Osteocyte (in vitro differentiated cells): ENCODE data around the gene HOMEZ. TPM values are rescaled to one million over a fixed set of nuclear protein-coding genes. Genes with fewer than 3 reads are reported as not detected.

Source experiments
- DNase-seq: peaks from one replicate; pipeline ENCODE4 v3.0.0; 2021; ENCODE audit warnings: mixed read lengths; ENCODE audit not compliant: unreplicated experiment; ENCODE audit errors: extremely low spot score
- H3K27ac Mint-ChIP-seq: one replicate; pipeline ENCODE4 v1.8.0; 2021; ENCODE audit warnings: mild to moderate bottlenecking, mixed read lengths; ENCODE audit not compliant: unreplicated experiment
- H3K27me3 Mint-ChIP-seq: one replicate; pipeline ENCODE4 v1.8.0; 2021; ENCODE audit warnings: mixed read lengths; ENCODE audit not compliant: unreplicated experiment
- H3K36me3 Mint-ChIP-seq: one replicate; pipeline ENCODE4 v1.8.0; 2021; ENCODE audit warnings: mixed read lengths; ENCODE audit not compliant: unreplicated experiment
- H3K4me1 Mint-ChIP-seq: one replicate; pipeline ENCODE4 v1.8.0; 2021; ENCODE audit warnings: mixed read lengths; ENCODE audit not compliant: unreplicated experiment
- H3K4me3 Mint-ChIP-seq: one replicate; pipeline ENCODE4 v1.8.0; 2021; ENCODE audit warnings: mild to moderate bottlenecking, moderate library complexity, mixed read lengths; ENCODE audit not compliant: unreplicated experiment
- H3K9me3 Mint-ChIP-seq: one replicate; pipeline ENCODE4 v1.8.0; 2021; ENCODE audit warnings: mixed read lengths; ENCODE audit not compliant: unreplicated experiment
- total RNA-seq: library from RNA; stranded (reverse); gene quantifications from 2 replicates; pipeline ENCODE4 v1.2.1, GENCODE V29; 2021
- TF ChIP-seq, protein P1 (sequence below): fragments of 200-600 bp; sonication (generic); IDR thresholded peaks from 2 replicates; pipeline ENCODE4 v1.5.0; 2021; ENCODE audit warnings: antibody characterized with exemption, mild to moderate bottlenecking, moderate library complexity

Gene HOMEZ
- total RNA-seq, 1 donor from 2014 or later: 8.4 TPM

DNA sequence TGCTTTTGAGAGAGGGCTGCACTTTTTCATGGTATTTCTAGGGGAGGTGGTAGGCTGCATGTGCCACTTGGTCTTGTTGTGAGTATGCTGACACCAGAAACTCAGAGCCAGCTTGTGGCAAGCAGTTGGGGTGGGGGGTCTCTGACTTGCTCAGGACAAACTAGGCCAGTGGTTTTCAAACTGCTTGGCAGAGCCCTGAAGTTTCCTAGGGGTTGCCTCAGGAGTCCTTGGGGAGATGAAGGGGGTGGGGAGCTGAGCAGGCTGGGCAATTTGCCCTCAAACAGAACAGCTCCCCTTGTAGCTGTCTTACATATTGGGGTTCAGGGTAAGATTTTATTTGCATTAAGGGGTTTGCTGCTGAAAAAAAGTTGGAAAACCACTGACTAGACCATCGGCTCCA is 24.6 kb upstream of the HOMEZ start:
- Mint-ChIP-seq H3K36me3 (peaks cover 20% of the 10 kb centered on the region), H3K4me1 (peaks cover 33% of the 10 kb centered on the region)

GRCh38 chr14:23308721-23309445 is 23.0 kb upstream of the HOMEZ start:
- TF ChIP-seq, protein P1, sequence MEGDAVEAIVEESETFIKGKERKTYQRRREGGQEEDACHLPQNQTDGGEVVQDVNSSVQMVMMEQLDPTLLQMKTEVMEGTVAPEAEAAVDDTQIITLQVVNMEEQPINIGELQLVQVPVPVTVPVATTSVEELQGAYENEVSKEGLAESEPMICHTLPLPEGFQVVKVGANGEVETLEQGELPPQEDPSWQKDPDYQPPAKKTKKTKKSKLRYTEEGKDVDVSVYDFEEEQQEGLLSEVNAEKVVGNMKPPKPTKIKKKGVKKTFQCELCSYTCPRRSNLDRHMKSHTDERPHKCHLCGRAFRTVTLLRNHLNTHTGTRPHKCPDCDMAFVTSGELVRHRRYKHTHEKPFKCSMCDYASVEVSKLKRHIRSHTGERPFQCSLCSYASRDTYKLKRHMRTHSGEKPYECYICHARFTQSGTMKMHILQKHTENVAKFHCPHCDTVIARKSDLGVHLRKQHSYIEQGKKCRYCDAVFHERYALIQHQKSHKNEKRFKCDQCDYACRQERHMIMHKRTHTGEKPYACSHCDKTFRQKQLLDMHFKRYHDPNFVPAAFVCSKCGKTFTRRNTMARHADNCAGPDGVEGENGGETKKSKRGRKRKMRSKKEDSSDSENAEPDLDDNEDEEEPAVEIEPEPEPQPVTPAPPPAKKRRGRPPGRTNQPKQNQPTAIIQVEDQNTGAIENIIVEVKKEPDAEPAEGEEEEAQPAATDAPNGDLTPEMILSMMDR: no peak
- DNase-seq: no peak
- Mint-ChIP-seq H3K4me3 (peak overlapping the region; percentile 98), H3K27ac (peak overlapping the region; percentile 41), H3K4me1 (peaks cover 36% of the 10 kb centered on the region), H3K27me3 (no peaks in the 10 kb centered on the region), H3K36me3 (peaks cover 17% of the 10 kb centered on the region), H3K9me3 (no peaks in the 10 kb centered on the region)

More for the DNA sequence above, 24.6 kb upstream of the HOMEZ start:
- no peak overlapping the region for H3K4me3 Mint-ChIP-seq
- H3K27me3 Mint-ChIP-seq: no peaks in the 10 kb centered on the region
- no peaks in the 10 kb centered on the region for H3K9me3 Mint-ChIP-seq
- H3K27ac Mint-ChIP-seq: no peak overlapping the region
- TF ChIP-seq, protein P1: no peak
- no peak for DNase-seq

GRCh38 chr14:23307687-23308644 is 22.0 kb upstream of the HOMEZ start:
- peak overlapping the region; percentile 95 for H3K27ac Mint-ChIP-seq
- H3K4me1 Mint-ChIP-seq: peaks cover 39% of the 10 kb centered on the region
- peaks cover 17% of the 10 kb centered on the region for H3K36me3 Mint-ChIP-seq
- H3K4me3 Mint-ChIP-seq: peak overlapping the region; percentile 98
- no peaks in the 10 kb centered on the region for H3K27me3 Mint-ChIP-seq
- no peaks in the 10 kb centered on the region for H3K9me3 Mint-ChIP-seq
- DNase-seq: no peak
- TF ChIP-seq, protein P1: no peak

DNA sequence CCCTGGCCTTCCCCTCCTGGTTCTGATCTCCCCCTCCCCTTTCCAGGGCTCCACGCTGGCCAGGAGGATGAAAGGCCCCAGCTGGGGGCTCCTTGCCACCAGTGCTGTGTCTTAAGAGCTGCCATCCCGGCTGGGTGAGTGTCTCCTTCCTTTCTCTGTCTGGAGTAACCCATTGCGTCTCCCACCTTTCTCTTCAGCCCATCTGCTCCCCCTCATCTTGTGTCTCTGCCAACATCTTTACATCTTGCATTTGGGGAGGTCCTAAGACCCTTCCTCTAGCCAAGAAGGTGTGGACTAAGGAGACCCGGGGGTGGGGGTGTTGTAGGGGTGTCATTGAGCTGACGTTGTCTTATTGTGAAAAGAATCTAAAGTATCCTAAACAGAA is 21.2 kb upstream of the HOMEZ start:
- TF ChIP-seq, protein P1: no peak
- DNase-seq: no peak
- H3K4me1 Mint-ChIP-seq: peaks cover 43% of the 10 kb centered on the region
- H3K36me3 Mint-ChIP-seq: peaks cover 12% of the 10 kb centered on the region
- peak overlapping the region; percentile 98 for H3K4me3 Mint-ChIP-seq
- no peaks in the 10 kb centered on the region for H3K9me3 Mint-ChIP-seq
- H3K27ac Mint-ChIP-seq: peak overlapping the region; percentile 95
- no peaks in the 10 kb centered on the region for H3K27me3 Mint-ChIP-seq
